Right lobe of liver (tissue), 6 donors: ENCODE measurements around the gene NKG7. TPM values are rescaled to one million over a fixed set of nuclear protein-coding genes. Genes with fewer than 3 reads are reported as not detected.

Source experiments
- ATAC-seq, 4 donors: fragments of 200-7000 bp; cut with Tn5 transposase; one replicate each; pipeline ENCODE4 v1.9.1; 2020; ENCODE audit warnings: mild to moderate bottlenecking in 4 of 4, moderate library complexity in 4 of 4
- DNase-seq, 3 donors: peaks; one replicate each; pipeline ENCODE4 v3.0.0-alpha.2; 2020
- H3K27ac ChIP-seq, 3 donors: fragments of 200-600 bp; one replicate each; pipeline ENCODE4 v1.8.0; 2022
- H3K27me3 ChIP-seq, 2 donors: fragments of 200-600 bp; one replicate each; pipeline ENCODE4 v1.8.0; 2022
- H3K36me3 ChIP-seq, 4 donors: fragments of 200-600 bp; sonication (generic) in 1 of 4; one replicate each; pipeline versions ENCODE4 v1.5.1 to v1.8.0; 2017 to 2022; ENCODE audit warnings: control low read depth in 1 of 4
- H3K4me1 ChIP-seq, 4 donors: fragments of 200-600 bp; sonication (generic) in 1 of 4; one replicate each; pipeline versions ENCODE4 v1.5.1 to v1.8.0; 2017 to 2022; ENCODE audit warnings: control low read depth in 1 of 4
- H3K4me3 ChIP-seq, 3 donors: fragments of 200-600 bp; one replicate each; pipeline ENCODE4 v1.8.0; 2022
- H3K9me3 ChIP-seq, 4 donors: fragments of 200-600 bp; sonication (generic) in 1 of 4; one replicate each; pipeline versions ENCODE4 v1.5.1 to v1.8.0; 2017 to 2022; ENCODE audit warnings: control low read depth in 1 of 4
- CTCF ChIP-seq, 4 donors: fragments of 200-600 bp in 3 of 4; fragments of 450-650 bp in 1 of 4; IDR thresholded peaks; one replicate each; pipeline versions ENCODE4 v1.5.1 to v1.8.0; 2016 to 2022; ENCODE audit warnings: antibody characterized with exemption in 4 of 4, mild to moderate bottlenecking in 2 of 4
- POLR2A ChIP-seq: fragments of 450-650 bp; IDR thresholded peaks from one replicate; pipeline ENCODE4 v1.6.1; 2017; ENCODE audit warnings: antibody characterized with exemption, mild to moderate bottlenecking
- WGBS: methylation state at CpG from one replicate; pipeline ENCODE4 v1.1.6; 2018; ENCODE audit warnings: low coverage, low lambda C conversion rate; ENCODE audit not compliant: insufficient coverage; ENCODE audit errors: missing lambda C conversion rate; 5-methylcytosine and 5-hydroxymethylcytosine counted together
- intact Hi-C, 2 donors: fragments of 100-400 bp; cut with DNase I; formaldehyde crosslinking; loops; one replicate each; pipeline versions ENCODE4 v1.11.2 to v1.14.1; 2022
- total RNA-seq, 6 experiments: library from RNA; depleted of rRNA in 2 of 6; stranded (reverse); fragments of >200 nt in 2 of 6; fragmentation: NEBNext Ultra II Directional in 3 of 6; extraction: Animal tissue kit (Norgen Biotek cat#: 25700) in 3 of 6; gene quantifications; one replicate each; pipeline versions ENCODE4 v1.1.0 to v1.2.4, GENCODE V29; 2016 to 2023
- donor health status: DM: no; HTN: yes; CAD: no.
- donor health status: DM: no; HTN: no; CAD: no.
- donor health status: DM: no; HTN: no; CAD: no.
- donor health status: DM: no; HTN: yes; CAD: no.
- donor health status: DM: no; HTN: yes; CAD: no.

NKG7 gene
- total RNA-seq, 6 experiments from 2014 or later: 1.7 to 7.7 (median 4.1) TPM

- H3K4me1 ChIP-seq: peaks cover 0 to 7% (median 0%) of the 10 kb centered on the region in 4 donors
- H3K27ac ChIP-seq: no peak overlapping the region
- TF ChIP-seq POLR2A (no peak), CTCF (IDR thresholded peaks at IDR 0.05) (no peak)
- H3K36me3 ChIP-seq: no peaks in the 10 kb centered on the region
- H3K27me3 ChIP-seq: peaks cover 0 to 15% of the 10 kb centered on the region in 2 donors
- WGBS: 19% methylated on average over 19 of the region's 36 CpGs
- DNase-seq (no peak), ATAC-seq (no peak)
- intact Hi-C loops: loop anchor here in 1 of 2 donors (10.0 kb wide), 1 partner anchor 88 kb away; the partner anchor contains the start of gene SIGLEC10
- no peaks in the 10 kb centered on the region for H3K9me3 ChIP-seq
- H3K4me3 ChIP-seq: no peak overlapping the region
Observed at GRCh38 chr19:51326216-51327065, 46.0 kb downstream of the NKG7 start.

- TF ChIP-seq CTCF (IDR thresholded peaks at IDR 0.05) (no peak), POLR2A (no peak)
- DNase-seq (no peak), ATAC-seq (no peak)
- Histone ChIP-seq H3K36me3 (no peaks in the 10 kb centered on the region), H3K4me3 (no peak overlapping the region), H3K27ac (no peak overlapping the region), H3K9me3 (no peaks in the 10 kb centered on the region), H3K27me3 (peaks cover 0 to 15% of the 10 kb centered on the region in 2 donors), H3K4me1 (peaks cover 0 to 7% (median 0%) of the 10 kb centered on the region in 4 donors)
- intact Hi-C loops: loop anchor here in 1 of 2 donors (10.0 kb wide), 1 partner anchor 89 kb away; the partner anchor contains the start of gene SIGLEC10
- 72% methylated on average over 9 of the region's 26 CpGs for WGBS
Observed at GRCh38 chr19:51325161-51325976, 47.1 kb downstream of the NKG7 start.

- Histone ChIP-seq H3K4me3 (no peak overlapping the region), H3K9me3 (no peaks in the 10 kb centered on the region), H3K27me3 (peaks cover 0 to 15% of the 10 kb centered on the region in 2 donors), H3K4me1 (peaks cover 0 to 7% (median 0%) of the 10 kb centered on the region in 4 donors), H3K27ac (no peak overlapping the region), H3K36me3 (no peaks in the 10 kb centered on the region)
- no peak for TF ChIP-seq CTCF (IDR thresholded peaks at IDR 0.05)
- TF ChIP-seq POLR2A: no peak
- DNase-seq: no peak
- peak in 3 of 4 donors; percentile 8 to 36 (median 36) for ATAC-seq
- intact Hi-C loops: loop anchor here in 1 of 2 donors (10.0 kb wide), 1 partner anchor 91 kb away; the partner anchor contains the start of gene SIGLEC10
- 34% methylated on average over 5 of the region's 6 CpGs for WGBS
Observed at GRCh38 chr19:51324167-51324481, 48.3 kb downstream of the NKG7 start.

- no peak overlapping the region for H3K4me3 ChIP-seq
- no peaks in the 10 kb centered on the region for H3K9me3 ChIP-seq
- ATAC-seq (peak in 2 of 4 donors; percentile 6 to 12), DNase-seq (no peak)
- no peak for TF ChIP-seq CTCF (IDR thresholded peaks at IDR 0.05)
- TF ChIP-seq POLR2A: no peak
- intact Hi-C loops: loop anchor here in 1 of 2 donors (10.0 kb wide), 1 partner anchor 91 kb away; the partner anchor contains the start of gene SIGLEC10
- no peak overlapping the region for H3K27ac ChIP-seq
- peaks cover 0 to 15% of the 10 kb centered on the region in 2 donors for H3K27me3 ChIP-seq
- peaks cover 0 to 7% (median 0%) of the 10 kb centered on the region in 4 donors for H3K4me1 ChIP-seq
- no peaks in the 10 kb centered on the region for H3K36me3 ChIP-seq
- WGBS: 47% methylated on average over 20 of the region's 29 CpGs
Observed at GRCh38 chr19:51323481-51324166, 48.8 kb downstream of the NKG7 start.
